Suppressor macrophage treated with lipopolysaccharide for 4 hours (primary cell): ENCODE data around the gene MERTK.
"Not testable (repeated sequence)": the region's sequence is repeated elsewhere in the genome, so short reads cannot be mapped to it uniquely, and the experiment has no call there.

ENCODE experiments used
- DNase-seq: peaks from one replicate; pipeline ENCODE4 v3.0.0-alpha.2; 2020

MERTK gene

GRCh38 chr2:112048887-112049286, 150.5 kb downstream of the MERTK start:
- DNase-seq = peak; percentile 70

DNA sequence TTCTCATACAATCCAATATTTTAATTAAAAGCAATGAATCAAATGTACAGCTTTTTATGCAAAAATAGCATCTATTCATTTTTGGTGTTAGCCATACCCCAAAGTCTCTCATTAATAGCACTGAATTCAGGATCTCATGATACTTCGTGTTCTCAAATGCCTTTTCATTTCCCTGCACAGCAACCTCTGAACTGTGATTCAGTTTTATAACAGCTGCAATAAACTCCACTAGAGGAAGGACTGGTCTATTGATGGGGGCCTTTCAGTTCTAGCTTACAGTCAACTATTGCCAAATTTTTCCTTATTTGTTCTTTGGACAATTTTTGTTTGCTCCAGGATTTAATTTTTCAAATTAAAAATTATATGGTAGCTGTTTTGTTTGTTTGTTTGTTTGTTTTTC, 151.9 kb downstream of the MERTK start:
- no peak for DNase-seq

DNA sequence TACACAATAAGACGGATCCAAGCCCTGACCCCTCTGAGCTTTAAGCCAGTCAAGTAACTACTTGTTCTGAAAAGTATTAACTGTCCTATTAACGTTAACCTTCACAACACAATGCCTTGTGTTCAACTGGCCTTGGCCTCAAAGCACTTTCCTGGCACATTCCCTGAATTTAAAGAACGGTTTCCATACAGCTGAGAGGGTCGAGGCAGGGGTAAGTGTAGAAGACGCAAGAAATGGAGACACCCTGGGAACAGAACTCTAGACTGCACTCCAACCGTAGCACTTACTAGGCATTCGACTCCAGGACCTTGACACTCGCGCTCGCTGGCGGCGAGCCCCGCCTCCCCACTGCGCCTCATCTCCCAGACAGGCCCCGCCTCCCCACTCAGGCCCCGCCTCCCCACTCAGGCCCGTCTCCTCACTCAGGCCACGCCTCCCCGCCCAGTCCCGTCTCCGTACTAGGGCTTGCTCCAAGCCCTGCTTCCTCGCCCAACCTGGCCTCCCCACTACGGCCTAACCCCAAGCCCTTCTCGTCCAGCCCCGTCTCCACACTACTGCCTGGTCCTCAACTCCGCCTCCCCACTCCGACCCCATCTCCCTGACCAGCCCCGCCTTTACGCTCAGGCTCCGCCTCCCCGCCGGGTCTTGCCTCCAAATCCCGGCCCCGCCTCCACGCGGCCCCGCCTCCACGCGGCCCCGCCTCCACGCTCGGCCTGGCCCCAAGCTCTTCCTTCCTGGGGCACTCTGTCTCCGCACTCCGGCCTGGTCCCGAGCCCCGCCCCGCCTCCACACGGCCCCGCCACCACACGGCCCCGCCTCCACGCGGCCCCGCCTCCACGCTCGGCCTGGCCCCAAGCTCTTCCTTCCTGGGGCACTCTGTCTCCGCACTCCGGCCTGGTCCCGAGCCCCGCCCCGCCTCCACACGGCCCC, 155.8 kb downstream of the MERTK start:
- DNase-seq = peak; percentile 98

- peak; percentile 99 for DNase-seq
These were observed 156.7 kb downstream of the MERTK start, which contains the start of gene TMEM87B for GRCh38 chr2:112054847-112055729. TMEM87B (plus strand) TSS chr2:112055269; CDS start chr2:112055592, 323 bp downstream.

GRCh38 chr2:112055730-112056625, 157.6 kb downstream of the MERTK start:
- DNase-seq = peak; percentile 92

DNA sequence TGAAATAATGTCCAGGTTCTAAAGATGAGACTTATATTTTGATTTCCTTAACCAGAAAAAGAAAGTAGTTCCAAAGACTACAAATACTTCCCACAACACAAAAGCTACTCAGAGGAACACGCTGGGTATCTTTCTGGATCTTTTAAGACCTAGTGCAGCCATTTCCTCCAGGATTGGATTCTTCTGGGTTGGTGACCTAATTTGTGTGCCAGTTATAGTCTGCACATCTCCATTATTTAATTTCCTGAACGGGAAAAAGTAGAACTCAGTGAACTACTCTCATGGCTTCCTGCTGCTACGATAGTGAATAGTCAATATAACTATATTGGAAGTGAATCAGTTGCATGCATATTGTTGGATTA, 158.2 kb downstream of the MERTK start:
- DNase-seq = no peak

GRCh38 chr2:112059671-112060070, 161.3 kb downstream of the MERTK start:
- no peak for DNase-seq

- no peak for DNase-seq
These were observed 162.9 kb downstream of the MERTK start for GRCh38 chr2:112061299-112061698.

GRCh38 chr2:112061840-112062239, 163.4 kb downstream of the MERTK start:
- DNase-seq = no peak

- DNase-seq = no peak
These were observed 164.5 kb downstream of the MERTK start for GRCh38 chr2:112062894-112063293.

GRCh38 chr2:112065486-112065885, 167.1 kb downstream of the MERTK start:
- DNase-seq = no peak

- DNase-seq = no peak
These were observed 167.6 kb downstream of the MERTK start for GRCh38 chr2:112065966-112066365.

- not testable (repeated sequence) for DNase-seq
These were observed 171.4 kb downstream of the MERTK start for GRCh38 chr2:112069794-112070193.

DNA sequence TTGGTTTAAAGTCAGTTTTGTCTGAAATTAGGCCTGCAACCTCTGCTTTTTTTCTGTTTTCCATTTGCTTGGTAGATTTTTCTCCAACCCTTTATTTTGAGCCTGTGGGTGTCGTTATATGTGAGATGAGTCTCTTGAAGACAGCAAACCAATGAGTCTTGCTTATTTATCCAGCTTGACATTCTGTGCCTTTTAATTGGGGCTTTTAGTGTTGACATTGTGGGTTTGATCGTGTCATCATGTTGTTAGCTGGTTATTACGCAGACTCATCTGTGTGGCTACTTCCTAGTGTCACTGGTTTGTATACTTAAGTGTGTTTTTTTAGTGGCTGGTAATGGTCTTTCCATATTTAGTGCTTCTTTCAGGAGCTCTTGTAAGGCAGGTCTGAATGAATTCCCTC, 175.5 kb downstream of the MERTK start:
- peak; percentile 35 for DNase-seq

DNA sequence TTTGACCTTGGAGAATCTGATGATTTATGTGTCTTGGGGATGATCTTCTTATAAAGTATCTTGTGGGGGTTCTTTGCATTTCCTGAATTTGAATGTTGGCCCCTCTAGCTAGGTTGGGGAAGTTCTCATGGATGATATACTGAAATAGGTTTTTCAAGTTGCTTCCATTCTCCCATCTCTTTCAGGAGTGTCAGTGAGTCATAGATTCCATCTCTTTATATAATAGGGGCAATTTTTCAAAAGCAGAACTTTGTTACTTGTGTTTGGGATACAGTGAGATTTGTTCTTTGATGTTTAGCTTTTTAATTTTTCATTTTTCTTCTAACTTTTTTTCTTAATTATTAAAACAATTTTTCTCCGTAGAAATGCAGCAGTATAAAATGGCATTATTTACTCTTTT, 176.1 kb downstream of the MERTK start:
- peak; percentile 37 for DNase-seq

- DNase-seq = peak; percentile 42
These were observed 177.3 kb downstream of the MERTK start for GRCh38 chr2:112075490-112076260.

- DNase-seq = no peak
These were observed 179.4 kb downstream of the MERTK start for GRCh38 chr2:112077814-112078213.
